Measurements from ENCODE around the gene RMND1. TPM values are rescaled to one million over a fixed set of nuclear protein-coding genes. Genes with fewer than 3 reads are reported as not detected.

RMND1 gene
- polyA plus RNA-seq, 1 donor, result 57.5 TPM

Other genes with a start within 250 kb of the RMND1 start
- gene AKAP12, start 212.2 kb downstream of the RMND1 start, polyA plus RNA-seq (ENCODE audit: insufficient read length), result 150 TPM
- 16.5 TPM for gene ZBTB2, start 60.6 kb downstream of the RMND1 start, polyA plus RNA-seq (ENCODE audit: insufficient read length)
- gene CCDC170, start 41.9 kb upstream of the RMND1 start, polyA plus RNA-seq (ENCODE audit: insufficient read length), result 5.3 TPM